GM18502 (cell line): ENCODE results near the gene XIRP1.

Source experiments
- ATAC-seq: cut with Tn5 transposase; IDR thresholded peaks from one replicate; pipeline ENCODE4 v1.9.1; 2021; ENCODE audit warnings: mild to moderate bottlenecking; ENCODE audit not compliant: unreplicated experiment, poor library complexity

The XIRP1 gene

GRCh38 chr3:39211332-39212130, 19.1 kb upstream of the XIRP1 start:
- no peak for ATAC-seq

GRCh38 chr3:39210078-39210477, 17.7 kb upstream of the XIRP1 start:
- no peak for ATAC-seq

- ATAC-seq: no peak
These were observed 17.1 kb upstream of the XIRP1 start for GRCh38 chr3:39209329-39209970.

GRCh38 chr3:39208463-39209055, 16.2 kb upstream of the XIRP1 start:
- no peak for ATAC-seq

GRCh38 chr3:39207361-39208186, 15.2 kb upstream of the XIRP1 start:
- ATAC-seq: no peak

- ATAC-seq: no peak
These were observed 13.6 kb upstream of the XIRP1 start for GRCh38 chr3:39205919-39206516.

GRCh38 chr3:39205131-39205530, 12.7 kb upstream of the XIRP1 start:
- no peak for ATAC-seq

GRCh38 chr3:39203860-39204259, 11.5 kb upstream of the XIRP1 start:
- ATAC-seq: no peak

- ATAC-seq: no peak
These were observed 11.0 kb upstream of the XIRP1 start for GRCh38 chr3:39203402-39203801.

GRCh38 chr3:39202094-39202493, 9.7 kb upstream of the XIRP1 start:
- no peak for ATAC-seq

- no peak for ATAC-seq
These were observed 4.4 kb upstream of the XIRP1 start for GRCh38 chr3:39196671-39197356.

- ATAC-seq: no peak
These were observed 3.6 kb upstream of the XIRP1 start for GRCh38 chr3:39196034-39196433.

GRCh38 chr3:39193391-39193790, 996 bp upstream of the XIRP1 start:
- ATAC-seq: no peak

GRCh38 chr3:39191773-39192172, 622 bp downstream of the XIRP1 start:
- ATAC-seq: no peak

GRCh38 chr3:39191111-39191510, 1.3 kb downstream of the XIRP1 start:
- no peak for ATAC-seq

GRCh38 chr3:39190281-39191025, 1.9 kb downstream of the XIRP1 start:
- ATAC-seq: no peak

- ATAC-seq: peak; percentile 58
These were observed 2.5 kb downstream of the XIRP1 start for GRCh38 chr3:39189959-39190269.

- ATAC-seq: no peak
These were observed 3.0 kb downstream of the XIRP1 start for GRCh38 chr3:39189150-39189958.
